Mesenchymal stem cell (in vitro differentiated cells and primary cell): ENCODE results near the gene MPP2.
"Not testable (repeated sequence)": the region's sequence is repeated elsewhere in the genome, so short reads cannot be mapped to it uniquely, and the experiment has no call there.

Experiments used
- DNase-seq: peaks from one replicate; pipeline ENCODE4 v3.0.0-alpha.2; 2013
- H2AFZ ChIP-seq: one replicate; pipeline ENCODE4 v1.6.1; 2013; ENCODE audit warnings: low read depth, mild to moderate bottlenecking, control low read depth, inconsistent platforms, low read length, moderate library complexity
- H2AK5ac ChIP-seq: 2 replicates; pipeline ENCODE4 v1.6.1; 2013; ENCODE audit warnings: low read length, moderate library complexity, mild to moderate bottlenecking, inconsistent platforms; ENCODE audit not compliant: severe bottlenecking
- H2BK120ac ChIP-seq: one replicate; pipeline ENCODE4 v1.6.1; 2013; ENCODE audit warnings: low read depth, mild to moderate bottlenecking, inconsistent platforms, low read length, moderate library complexity
- H2BK12ac ChIP-seq, 2 experiments: one replicate each; pipeline ENCODE4 v1.6.1; 2013; ENCODE audit warnings: inconsistent platforms in 2 of 2, low read length in 2 of 2, mild to moderate bottlenecking in 2 of 2, moderate library complexity in 2 of 2, control low read depth in 1 of 2
- H2BK15ac ChIP-seq: one replicate; pipeline ENCODE4 v1.6.1; 2013; ENCODE audit warnings: mild to moderate bottlenecking, low read depth, inconsistent platforms; ENCODE audit not compliant: poor library complexity, severe bottlenecking
- H2BK5ac ChIP-seq: 2 replicates; pipeline ENCODE4 v1.6.1; 2013; ENCODE audit warnings: low read depth, mild to moderate bottlenecking, low read length, control low read depth, inconsistent platforms; ENCODE audit not compliant: poor library complexity, severe bottlenecking
- H3K14ac ChIP-seq, 2 experiments: one replicate each; pipeline ENCODE4 v1.6.1; 2013; ENCODE audit warnings: inconsistent platforms in 2 of 2, low read length in 2 of 2, control low read depth in 1 of 2, mild to moderate bottlenecking in 1 of 2, moderate library complexity in 1 of 2
- H3K18ac ChIP-seq, 2 experiments: one replicate each; pipeline ENCODE4 v1.6.1; 2013; ENCODE audit warnings: inconsistent platforms in 2 of 2, low read length in 2 of 2, control low read depth in 1 of 2, low read depth in 1 of 2, mild to moderate bottlenecking in 1 of 2
- H3K23ac ChIP-seq, 2 experiments: one replicate each; pipeline ENCODE4 v1.6.1; 2013; ENCODE audit warnings: inconsistent platforms in 2 of 2, low read length in 2 of 2, mild to moderate bottlenecking in 2 of 2, moderate library complexity in 2 of 2, control low read depth in 1 of 2
- H3K27ac ChIP-seq: 2 replicates; pipeline ENCODE4 v1.5.1; 2013; ENCODE audit warnings: mild to moderate bottlenecking, moderate library complexity, low read length, control low read depth, inconsistent platforms; ENCODE audit not compliant: poor library complexity, severe bottlenecking
- H3K27me3 ChIP-seq, 2 experiments: 2 replicates each; pipeline versions ENCODE4 v1.6.1 to v1.7.0; 2013; ENCODE audit warnings: low read length in 2 of 2, mild to moderate bottlenecking in 2 of 2, moderate library complexity in 2 of 2, control low read depth in 1 of 2, inconsistent platforms in 1 of 2; ENCODE audit not compliant: control insufficient read depth in 1 of 2, insufficient read depth in 1 of 2
- H3K36me3 ChIP-seq, 2 experiments: 2 replicates each; pipeline versions ENCODE4 v1.6.1 to v1.7.0; 2013; ENCODE audit warnings: low read length in 2 of 2, control low read depth in 1 of 2, inconsistent platforms in 1 of 2, low read depth in 1 of 2, mild to moderate bottlenecking in 1 of 2; ENCODE audit not compliant: insufficient read depth in 2 of 2, control insufficient read depth in 1 of 2
- H3K4ac ChIP-seq, 2 experiments: one replicate each; pipeline ENCODE4 v1.6.1; 2013; ENCODE audit warnings: inconsistent platforms in 2 of 2, low read length in 2 of 2, mild to moderate bottlenecking in 2 of 2, moderate library complexity in 2 of 2, control low read depth in 1 of 2, low read depth in 1 of 2
- H3K4me1 ChIP-seq: 2 replicates; pipeline ENCODE4 v1.6.1; 2013; ENCODE audit warnings: low read depth, low read length, control low read depth; ENCODE audit not compliant: control insufficient read depth, insufficient read depth
- H3K4me2 ChIP-seq: 2 replicates; pipeline ENCODE4 v1.6.1; 2013; ENCODE audit warnings: low read length, mild to moderate bottlenecking, inconsistent platforms; ENCODE audit not compliant: poor library complexity, severe bottlenecking
- H3K4me3 ChIP-seq, 2 experiments: 2 replicates each; pipeline versions ENCODE4 v1.5.1 to v1.7.0; 2013; ENCODE audit warnings: low read length in 2 of 2, mild to moderate bottlenecking in 2 of 2, control low read depth in 1 of 2, low read depth in 1 of 2; ENCODE audit not compliant: insufficient read depth in 1 of 2
- H3K79me1 ChIP-seq: replicated peaks from 2 replicates; pipeline ENCODE4 v1.6.1; 2013; ENCODE audit warnings: mild to moderate bottlenecking, control low read depth, low read length, inconsistent platforms; ENCODE audit not compliant: poor library complexity, severe bottlenecking
- H3K9ac ChIP-seq: 2 replicates; pipeline ENCODE4 v1.7.0; 2013; ENCODE audit warnings: mild to moderate bottlenecking, low read length, moderate library complexity
- H3K9me3 ChIP-seq: 2 replicates; pipeline ENCODE4 v1.7.0; 2013; ENCODE audit warnings: mild to moderate bottlenecking, low read length; ENCODE audit not compliant: control insufficient read depth
- H4K8ac ChIP-seq: one replicate; pipeline ENCODE4 v1.6.1; 2013; ENCODE audit warnings: inconsistent platforms, mild to moderate bottlenecking, low read length, moderate library complexity
- H4K91ac ChIP-seq: one replicate; pipeline ENCODE4 v1.6.1; 2013; ENCODE audit warnings: mild to moderate bottlenecking, low read length, inconsistent platforms
- WGBS: methylation state at CpG from one replicate; pipeline ENCODE4 v1.1.7; 2013; ENCODE audit warnings: mixed read lengths; 5-methylcytosine and 5-hydroxymethylcytosine counted together

MPP2 gene

GRCh38 chr17:43932357-43932756 is 25.0 kb upstream of the MPP2 start:
- no peak overlapping the region for H3K18ac ChIP-seq
- H2AFZ ChIP-seq, result no peak overlapping the region
- H4K91ac ChIP-seq, result no peak overlapping the region
- no peak overlapping the region for H3K4ac ChIP-seq
- H3K23ac ChIP-seq, result no peak overlapping the region
- no peak overlapping the region for H3K4me2 ChIP-seq
- no peak overlapping the region for H2BK120ac ChIP-seq
- 93% methylated on average over 10 of the region's 10 CpGs for WGBS
- H3K79me1 ChIP-seq, result no peaks in the 10 kb centered on the region
- H3K4me3 ChIP-seq, result no peak overlapping the region
- H3K4me1 ChIP-seq, result peaks cover 18% of the 10 kb centered on the region
- no peak overlapping the region for H2BK5ac ChIP-seq
- H3K27ac ChIP-seq, result no peak overlapping the region
- H2AK5ac ChIP-seq, result no peak overlapping the region
- no peak overlapping the region for H3K9ac ChIP-seq
- H2BK12ac ChIP-seq, result no peak overlapping the region
- H3K14ac ChIP-seq, result no peak overlapping the region
- peaks cover 18 to 24% of the 10 kb centered on the region in 2 experiments for H3K27me3 ChIP-seq
- no peak for DNase-seq
- H3K9me3 ChIP-seq, result no peaks in the 10 kb centered on the region
- no peaks in the 10 kb centered on the region for H3K36me3 ChIP-seq
- H4K8ac ChIP-seq, result no peak overlapping the region
- H2BK15ac ChIP-seq, result no peak overlapping the region

GRCh38 chr17:43931062-43931571 is 23.8 kb upstream of the MPP2 start:
- H4K91ac ChIP-seq, result no peak overlapping the region
- no peak overlapping the region for H2BK15ac ChIP-seq
- H3K4me3 ChIP-seq, result no peak overlapping the region
- H2BK5ac ChIP-seq, result no peak overlapping the region
- H4K8ac ChIP-seq, result no peak overlapping the region
- H2AFZ ChIP-seq, result no peak overlapping the region
- no peak overlapping the region for H3K4ac ChIP-seq
- no peak overlapping the region for H3K9ac ChIP-seq
- H3K14ac ChIP-seq, result no peak overlapping the region
- no peak overlapping the region for H3K4me2 ChIP-seq
- no peak overlapping the region for H2BK120ac ChIP-seq
- H3K23ac ChIP-seq, result no peak overlapping the region
- H2BK12ac ChIP-seq, result no peak overlapping the region
- no peaks in the 10 kb centered on the region for H3K79me1 ChIP-seq
- no peak overlapping the region for H3K18ac ChIP-seq
- H3K27me3 ChIP-seq, result peaks cover 28 to 33% of the 10 kb centered on the region in 2 experiments
- no peak for DNase-seq
- H3K27ac ChIP-seq, result no peak overlapping the region
- 80% methylated on average over 5 of the region's 5 CpGs for WGBS
- H3K4me1 ChIP-seq, result peaks cover 20% of the 10 kb centered on the region
- no peaks in the 10 kb centered on the region for H3K36me3 ChIP-seq
- no peaks in the 10 kb centered on the region for H3K9me3 ChIP-seq
- no peak overlapping the region for H2AK5ac ChIP-seq

GRCh38 chr17:43928609-43929008 is 21.3 kb upstream of the MPP2 start:
- Histone ChIP-seq H3K4ac (no peak overlapping the region), H3K4me2 (no peak overlapping the region), H3K9me3 (no peaks in the 10 kb centered on the region), H3K9ac (no peak overlapping the region), H2AFZ (no peak overlapping the region), H3K36me3 (no peaks in the 10 kb centered on the region), H2AK5ac (no peak overlapping the region), H4K8ac (no peak overlapping the region), H3K4me3 (no peak overlapping the region), H2BK15ac (no peak overlapping the region), H4K91ac (no peak overlapping the region), H2BK5ac (no peak overlapping the region), H3K14ac (no peak overlapping the region), H3K27me3 (peaks cover 53 to 56% of the 10 kb centered on the region in 2 experiments), H3K18ac (no peak overlapping the region), H3K4me1 (peaks cover 13% of the 10 kb centered on the region), H3K79me1 (no peaks in the 10 kb centered on the region), H3K23ac (no peak overlapping the region), H3K27ac (no peak overlapping the region), H2BK120ac (no peak overlapping the region), H2BK12ac (no peak overlapping the region)
- no CpG with 5 or more reads among the region's 1 CpG for WGBS
- no peak for DNase-seq

- H3K23ac ChIP-seq, DNase-seq, H2BK12ac ChIP-seq, H2AK5ac ChIP-seq, H2BK15ac ChIP-seq, H3K36me3 ChIP-seq, H3K27ac ChIP-seq, H2AFZ ChIP-seq, H4K8ac ChIP-seq, H2BK5ac ChIP-seq, H4K91ac ChIP-seq, H3K18ac ChIP-seq, H3K79me1 ChIP-seq, H3K9ac ChIP-seq, H3K4me2 ChIP-seq, H3K14ac ChIP-seq, H2BK120ac ChIP-seq, H3K9me3 ChIP-seq, H3K4ac ChIP-seq: not testable (repeated sequence)
- H3K4me1 ChIP-seq, result peaks cover 13% of the 10 kb centered on the region
- peaks cover 55 to 63% of the 10 kb centered on the region in 2 experiments for H3K27me3 ChIP-seq
- WGBS, result 75% methylated on average over 2 of the region's 5 CpGs
- peak overlapping the region in 1 of 2 experiments; percentile 38 for H3K4me3 ChIP-seq
Measured at GRCh38 chr17:43927929-43928328, 20.6 kb upstream of the MPP2 start.
